ENCODE results near the gene SEPTIN1.
"Not testable (repeated sequence)": the region's sequence is repeated elsewhere in the genome, so short reads cannot be mapped to it uniquely, and the experiment has no call there.

The SEPTIN1 gene

DNA sequence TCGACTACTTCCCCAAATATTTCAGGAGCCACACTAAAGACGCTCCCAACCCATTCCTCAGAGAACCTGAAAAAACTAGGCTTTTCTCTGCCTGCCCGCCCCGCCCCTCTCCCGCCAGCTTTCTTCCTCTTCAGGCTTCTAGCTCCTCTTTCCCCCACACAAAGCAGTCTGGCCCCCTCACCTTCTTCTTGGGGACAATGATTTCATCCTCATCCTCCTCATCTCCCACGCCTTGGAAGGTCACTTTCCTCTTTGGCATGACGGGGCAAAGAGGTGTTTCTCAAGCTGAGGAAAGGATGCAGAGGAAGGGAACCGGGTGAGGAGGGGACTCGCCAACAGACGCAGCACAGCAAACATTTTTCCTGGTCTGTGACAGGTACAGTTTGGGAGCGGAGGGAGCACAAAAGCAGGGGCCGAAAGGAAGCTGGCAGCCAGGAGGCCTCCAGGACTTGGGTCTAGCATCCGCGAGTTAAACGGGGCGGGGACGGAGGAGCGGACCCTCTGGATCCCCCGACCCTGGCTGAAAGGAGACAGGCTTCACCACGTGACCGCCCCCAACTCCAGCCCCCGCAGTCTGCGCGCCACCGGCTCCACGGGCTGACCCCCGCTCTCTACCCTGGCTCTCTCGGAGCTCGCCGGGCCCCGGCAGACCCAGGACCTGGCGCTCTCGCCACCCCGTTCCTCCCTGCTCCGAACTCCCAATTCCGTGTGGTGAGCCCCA is 27.8 kb downstream of the SEPTIN1 start:
- Histone ChIP-seq H3K4me3 (peak overlapping the region; percentile 97), H3K36me3 (replicated peaks) (peaks cover 48% of the 10 kb centered on the region), H3K27me3 (ENCODE audit: low read depth) (no peaks in the 10 kb centered on the region), H3K4me1 (peaks cover 12% of the 10 kb centered on the region), H3K9me3 (no peaks in the 10 kb centered on the region)
- DNase-seq (ENCODE audit: low spot score in 2 of 2): peak in 1 of 2 experiments; percentile 46
- in situ Hi-C loops (cut with MboI; ENCODE audit: low sequenced_read_pairs): no loop called here

DNA sequence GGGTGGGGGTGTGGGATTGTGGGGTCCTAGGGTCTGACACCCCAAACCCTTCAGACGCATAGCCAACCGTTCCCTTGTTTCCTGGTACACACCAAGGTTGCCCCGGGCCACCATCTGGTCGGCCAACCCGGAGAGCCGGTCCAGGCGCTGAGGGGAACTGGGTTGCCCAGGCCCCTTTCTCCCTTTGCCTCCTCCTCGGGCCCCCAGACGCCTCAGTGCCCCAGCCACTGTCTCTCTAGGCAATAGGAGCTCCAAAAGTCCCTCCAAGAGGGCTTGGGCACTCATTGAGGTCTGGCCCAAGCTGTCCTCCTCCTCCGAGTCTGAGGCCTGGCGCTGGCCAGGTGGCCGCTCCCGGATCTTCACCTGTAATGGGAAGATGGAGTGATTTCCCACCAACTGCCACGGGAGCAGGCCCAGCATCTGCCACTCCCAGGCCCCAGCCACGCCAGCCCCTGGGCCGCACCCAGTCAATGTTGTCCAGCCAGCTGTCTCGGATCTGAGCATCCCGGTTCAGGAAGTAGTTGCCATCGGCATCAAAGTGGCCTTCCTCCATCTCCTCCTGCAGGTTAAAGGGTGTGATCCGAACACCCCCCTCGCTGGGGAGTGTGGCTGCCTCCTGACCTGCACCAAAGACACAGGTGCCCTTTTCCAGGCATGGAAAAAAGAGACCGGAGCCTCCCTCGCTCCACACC is 28.8 kb downstream of the SEPTIN1 start:
- DNase-seq (ENCODE audit: low spot score in 2 of 2): no peak
- Histone ChIP-seq H3K4me1 (peaks cover 12% of the 10 kb centered on the region), H3K9me3 (no peaks in the 10 kb centered on the region), H3K4me3 (peak overlapping the region; percentile 97; the same call in 1 of the 2 replicates), H3K36me3 (replicated peaks) (peaks cover 48% of the 10 kb centered on the region), H3K27me3 (ENCODE audit: low read depth) (no peaks in the 10 kb centered on the region)
- in situ Hi-C loops (cut with MboI; ENCODE audit: low sequenced_read_pairs): no loop called here

DNA sequence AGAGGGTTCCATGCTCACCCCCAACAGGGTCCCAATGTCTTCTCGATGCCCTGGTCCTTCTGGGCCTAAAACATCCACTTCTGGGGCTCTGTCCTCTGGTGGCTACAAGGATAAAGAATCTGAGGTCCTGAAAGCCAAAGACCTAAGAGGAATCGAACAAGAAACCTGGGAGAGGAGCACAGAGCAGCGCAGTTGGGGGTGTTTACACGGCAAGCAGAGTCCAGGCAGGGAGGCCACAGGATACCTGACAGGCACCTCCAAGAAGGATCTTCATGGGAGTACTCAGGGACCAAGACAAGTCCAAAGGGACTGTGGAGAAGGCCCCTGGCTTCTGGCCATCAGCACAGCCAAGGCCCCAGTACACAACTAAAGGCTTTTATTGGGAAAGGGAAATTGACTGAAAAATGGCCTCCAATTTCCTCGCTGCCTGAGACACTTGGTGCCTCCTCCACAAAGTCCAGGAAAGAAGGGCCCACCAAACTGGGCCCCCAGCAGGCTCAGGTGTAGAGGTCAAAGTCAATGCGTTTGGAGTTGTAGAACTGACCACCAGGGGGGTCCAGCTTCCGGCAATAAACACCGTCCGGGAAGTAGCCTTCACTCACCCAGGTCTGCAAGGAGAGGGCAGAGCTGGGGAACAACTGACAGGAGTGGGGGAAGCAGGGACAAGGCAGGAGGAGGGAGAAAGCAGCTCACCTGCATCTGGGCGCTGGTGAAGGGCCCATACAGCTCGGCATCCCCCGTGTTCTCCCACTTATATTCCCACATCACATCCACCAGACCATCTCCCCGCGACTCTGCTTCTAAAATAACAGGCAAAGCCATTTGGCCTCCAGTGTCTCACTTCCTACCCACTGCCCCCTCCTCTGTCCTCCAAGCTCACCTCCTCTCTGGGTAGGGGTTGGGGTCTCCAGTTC is 29.6 kb downstream of the SEPTIN1 start:
- peaks cover 45% of the 10 kb centered on the region for H3K36me3 ChIP-seq (replicated peaks)
- H3K9me3 ChIP-seq: no peaks in the 10 kb centered on the region
- H3K27me3 ChIP-seq (ENCODE audit: low read depth): no peaks in the 10 kb centered on the region
- no peak for DNase-seq (ENCODE audit: low spot score in 2 of 2)
- in situ Hi-C loops (cut with MboI; ENCODE audit: low sequenced_read_pairs): no loop called here
- no peak overlapping the region for H3K4me3 ChIP-seq
- H3K4me1 ChIP-seq: peaks cover 12% of the 10 kb centered on the region

DNA sequence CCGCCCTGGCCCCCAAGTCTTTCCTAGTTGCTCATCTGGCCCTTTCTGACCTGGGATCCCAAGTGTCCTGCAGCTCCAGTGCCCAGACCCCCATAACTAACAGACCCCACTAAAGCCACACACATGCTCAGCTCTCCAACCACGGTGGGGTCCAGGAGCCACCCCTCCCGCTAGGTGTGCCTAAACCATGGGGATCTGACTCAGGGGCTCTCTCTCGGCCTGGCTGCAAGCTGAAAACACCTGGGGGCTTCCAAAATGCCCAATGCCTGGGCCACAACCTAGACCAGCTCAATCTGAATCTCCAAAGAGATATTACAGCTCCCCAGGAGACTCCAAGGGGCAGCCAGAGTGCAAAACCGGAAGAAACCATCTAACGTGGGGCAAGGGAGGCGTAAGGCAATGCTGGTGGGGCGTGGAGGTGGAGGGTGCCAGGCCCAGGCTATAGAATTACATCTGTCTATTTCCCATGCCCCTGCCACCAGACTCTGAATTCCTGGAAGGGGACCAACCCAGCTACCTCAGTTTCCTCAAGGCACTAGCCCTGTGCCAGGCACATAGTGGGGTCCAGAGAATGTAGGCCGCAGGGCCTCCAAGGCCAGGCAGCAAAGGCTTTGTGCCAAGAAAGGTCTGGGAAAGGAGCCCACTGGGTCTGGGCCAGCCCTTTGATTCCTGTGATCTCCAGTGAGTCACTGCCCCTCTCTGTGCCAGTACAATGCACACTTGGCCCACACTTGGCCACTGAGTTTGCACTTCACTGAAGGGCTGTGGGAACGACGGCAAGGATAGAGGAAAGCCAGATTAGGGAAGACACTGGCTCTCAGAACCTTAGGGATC is 30.6 kb downstream of the SEPTIN1 start:
- no peak overlapping the region for H3K4me3 ChIP-seq
- in situ Hi-C loops (cut with MboI; ENCODE audit: low sequenced_read_pairs): no loop called here
- H3K36me3 ChIP-seq (replicated peaks): peaks cover 39% of the 10 kb centered on the region
- H3K4me1 ChIP-seq: peaks cover 12% of the 10 kb centered on the region
- DNase-seq (ENCODE audit: low spot score in 2 of 2): no peak
- no peaks in the 10 kb centered on the region for H3K27me3 ChIP-seq (ENCODE audit: low read depth)
- no peaks in the 10 kb centered on the region for H3K9me3 ChIP-seq

DNA sequence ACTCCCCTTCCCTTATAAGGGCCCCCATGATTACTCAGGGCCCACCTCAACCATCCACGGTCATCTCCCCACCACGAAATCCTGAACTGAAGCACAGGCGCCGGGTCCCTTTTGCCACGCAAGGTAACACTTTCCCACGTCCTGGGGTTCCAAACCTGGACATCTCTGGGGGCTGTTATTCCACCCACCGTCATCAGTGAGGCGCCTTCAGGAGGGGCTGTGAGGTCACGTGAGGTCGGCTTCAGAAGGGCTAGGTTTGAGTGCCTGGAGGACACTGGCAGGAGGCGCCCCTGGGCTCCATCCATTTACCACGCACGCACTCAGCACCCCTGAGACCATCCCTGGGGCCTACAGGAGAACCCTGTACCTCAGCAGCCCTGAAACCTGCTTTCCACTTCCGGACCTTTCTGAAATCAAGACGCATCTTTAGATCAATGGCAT is 31.3 kb downstream of the SEPTIN1 start:
- in situ Hi-C loops (cut with MboI; ENCODE audit: low sequenced_read_pairs): no loop called here
- DNase-seq (ENCODE audit: low spot score in 2 of 2): no peak
- Histone ChIP-seq H3K27me3 (ENCODE audit: low read depth) (no peaks in the 10 kb centered on the region), H3K36me3 (replicated peaks) (peaks cover 39% of the 10 kb centered on the region), H3K4me1 (peaks cover 8% of the 10 kb centered on the region), H3K9me3 (no peaks in the 10 kb centered on the region), H3K4me3 (no peak overlapping the region)

DNA sequence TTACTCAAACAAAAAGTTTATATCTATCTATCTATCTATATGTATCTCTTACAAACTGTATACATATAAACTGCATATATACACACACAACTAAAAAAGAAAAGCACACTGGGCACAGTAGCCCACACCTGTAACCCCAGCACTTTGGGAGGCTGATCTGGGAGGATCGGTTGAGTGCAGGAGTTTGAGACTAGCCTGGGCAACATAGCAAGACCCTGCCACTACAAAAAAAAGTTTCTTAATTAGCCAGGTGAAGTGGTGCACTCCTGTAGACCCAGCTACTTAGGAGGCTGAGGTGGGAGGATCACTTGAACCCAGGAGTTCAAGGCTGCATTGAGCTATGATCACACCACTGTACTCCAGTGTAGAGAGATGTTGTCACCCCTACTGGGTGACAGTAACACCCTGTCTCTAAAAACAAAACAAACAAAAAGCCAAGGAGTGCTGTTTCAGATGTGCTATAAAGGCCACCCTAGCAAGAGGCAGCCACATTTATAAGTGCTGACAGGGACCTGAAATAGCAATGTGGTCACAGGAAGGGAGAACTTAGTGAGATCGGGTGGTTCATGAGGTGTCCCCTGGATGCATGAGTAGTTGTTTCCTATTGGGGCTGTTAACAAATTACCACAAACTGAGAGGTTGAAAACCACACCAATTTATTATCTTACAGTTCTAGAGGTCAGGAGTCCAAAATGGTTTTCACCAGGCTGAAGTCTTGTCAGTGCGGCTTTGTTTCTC is 32.1 kb downstream of the SEPTIN1 start:
- peaks cover 5% of the 10 kb centered on the region for H3K4me1 ChIP-seq
- no peaks in the 10 kb centered on the region for H3K27me3 ChIP-seq (ENCODE audit: low read depth)
- DNase-seq (ENCODE audit: low spot score in 2 of 2): no peak
- H3K4me3 ChIP-seq: no peak overlapping the region
- in situ Hi-C loops (cut with MboI; ENCODE audit: low sequenced_read_pairs): no loop called here
- peaks cover 39% of the 10 kb centered on the region for H3K36me3 ChIP-seq (replicated peaks)
- H3K9me3 ChIP-seq: no peaks in the 10 kb centered on the region

DNA sequence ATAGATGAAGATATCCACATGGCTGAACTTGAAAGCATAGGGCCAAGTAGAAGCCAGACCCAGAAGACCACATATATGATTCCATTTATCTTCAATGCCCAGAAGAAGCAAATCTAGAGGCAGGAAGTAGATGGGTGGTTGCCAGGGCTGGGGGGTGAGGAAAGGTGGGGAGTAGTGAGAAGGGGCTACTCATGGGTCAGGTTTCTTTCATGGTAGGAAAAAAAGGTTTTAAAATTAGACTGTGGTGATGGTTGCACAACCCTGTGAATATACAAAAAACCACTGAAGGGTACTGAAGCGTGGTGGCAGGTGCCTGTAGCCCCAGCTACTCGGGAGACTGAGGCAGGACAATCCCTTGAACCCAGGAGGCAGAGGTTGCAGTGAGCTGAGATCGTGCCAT is 32.7 kb downstream of the SEPTIN1 start:
- in situ Hi-C loops (cut with MboI; ENCODE audit: low sequenced_read_pairs): no loop called here
- Histone ChIP-seq H3K4me1 (peaks cover 5% of the 10 kb centered on the region), H3K27me3 (ENCODE audit: low read depth) (no peaks in the 10 kb centered on the region), H3K4me3 (no peak overlapping the region), H3K36me3 (replicated peaks) (peaks cover 39% of the 10 kb centered on the region), H3K9me3 (no peaks in the 10 kb centered on the region)
- no peak for DNase-seq (ENCODE audit: low spot score in 2 of 2)

DNA sequence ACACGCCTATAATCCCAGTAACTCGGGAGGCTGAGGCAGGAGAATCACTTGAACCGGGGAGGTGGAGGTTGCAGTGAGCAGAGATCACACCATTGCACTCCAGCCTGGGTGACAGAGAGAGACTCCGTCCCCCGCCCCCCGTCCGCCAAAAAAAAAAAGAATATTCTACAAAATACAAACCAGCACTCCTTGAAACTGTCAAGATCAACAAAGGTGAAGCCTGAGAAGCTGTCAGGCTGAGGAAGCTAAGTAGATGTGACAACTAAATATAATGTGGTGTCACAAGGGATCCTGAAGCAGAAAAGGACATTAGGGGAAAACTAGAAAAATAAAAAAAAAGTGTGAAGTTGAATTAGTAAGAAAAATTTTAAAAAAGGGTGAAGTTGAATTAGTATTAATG is 33.4 kb downstream of the SEPTIN1 start:
- Histone ChIP-seq H3K4me3 (no peak overlapping the region), H3K9me3 (no peaks in the 10 kb centered on the region), H3K27me3 (ENCODE audit: low read depth) (no peaks in the 10 kb centered on the region), H3K4me1 (peaks cover 1% of the 10 kb centered on the region), H3K36me3 (replicated peaks) (peaks cover 38% of the 10 kb centered on the region)
- in situ Hi-C loops (cut with MboI; ENCODE audit: low sequenced_read_pairs): no loop called here
- no peak for DNase-seq (ENCODE audit: low spot score in 2 of 2)

DNA sequence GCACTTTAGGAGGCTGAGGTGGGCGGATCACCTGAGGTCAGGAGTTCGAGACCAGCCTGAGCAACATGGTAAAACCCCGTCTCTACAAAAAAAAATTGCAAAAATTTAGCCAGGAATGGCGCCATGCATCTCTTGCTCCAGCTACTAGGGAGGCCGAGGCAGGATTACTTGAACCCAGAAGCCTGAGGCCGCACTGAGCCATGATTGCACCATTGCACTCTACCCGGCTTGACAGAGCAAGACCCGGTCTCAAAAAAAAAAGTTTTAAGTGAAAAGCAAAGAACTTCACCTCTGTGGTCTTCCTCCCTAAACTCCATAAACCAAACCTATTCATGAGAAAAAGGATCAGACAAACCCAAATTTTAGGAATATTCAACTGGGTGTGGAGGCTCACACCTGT is 34.2 kb downstream of the SEPTIN1 start:
- no peak for DNase-seq (ENCODE audit: low spot score in 2 of 2)

DNA sequence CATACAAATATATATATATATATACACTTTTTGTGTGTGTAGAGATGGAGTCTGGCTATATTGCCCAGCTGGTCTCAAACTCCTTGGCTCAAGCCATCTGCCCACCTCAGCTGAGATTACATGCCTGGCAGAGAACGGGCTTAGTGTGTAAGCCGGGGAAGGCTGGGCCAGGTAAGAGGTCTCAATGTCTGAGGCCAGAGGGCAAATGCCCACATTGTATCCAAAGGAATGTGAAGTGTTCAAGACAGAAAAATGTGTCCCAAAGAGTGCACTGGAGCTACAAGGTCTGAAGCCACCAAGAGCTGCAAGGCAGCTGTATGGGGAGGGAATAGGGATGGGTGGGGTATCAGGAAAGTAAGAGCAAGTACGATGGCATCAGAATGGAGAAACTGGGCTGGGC is 36.1 kb downstream of the SEPTIN1 start:
- Histone ChIP-seq H3K4me3 (no peak overlapping the region), H3K36me3 (replicated peaks) (peaks cover 12% of the 10 kb centered on the region), H3K4me1 (no peaks in the 10 kb centered on the region), H3K9me3 (no peaks in the 10 kb centered on the region), H3K27me3 (ENCODE audit: low read depth) (no peaks in the 10 kb centered on the region)
- DNase-seq (ENCODE audit: low spot score in 2 of 2): no peak
- in situ Hi-C loops (cut with MboI; ENCODE audit: low sequenced_read_pairs): no loop called here

More for the DNA sequence above, 34.2 kb downstream of the SEPTIN1 start:
- in situ Hi-C loops (cut with MboI; ENCODE audit: low sequenced_read_pairs): no loop called here
- Histone ChIP-seq H3K9me3 (no peaks in the 10 kb centered on the region), H3K4me3 (no peak overlapping the region), H3K36me3 (replicated peaks) (peaks cover 30% of the 10 kb centered on the region), H3K4me1 (no peaks in the 10 kb centered on the region), H3K27me3 (ENCODE audit: low read depth) (no peaks in the 10 kb centered on the region)

DNA sequence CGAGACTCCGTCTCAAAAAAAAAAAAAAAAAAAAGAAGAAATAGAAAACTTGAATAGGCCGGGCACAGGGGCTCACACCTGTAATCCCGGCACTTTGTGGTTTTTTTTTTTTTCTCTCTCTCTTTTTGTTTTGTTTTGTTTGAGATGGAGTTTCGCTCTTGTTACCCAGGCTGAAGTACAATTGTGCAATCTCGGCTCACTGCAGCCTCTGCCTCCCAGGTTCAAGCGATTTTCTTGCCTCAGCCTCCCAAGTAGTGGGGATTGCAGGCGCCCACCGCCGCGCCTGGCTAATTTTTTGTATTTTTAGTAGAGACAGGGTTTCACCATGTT is 38.9 kb downstream of the SEPTIN1 start:
- H3K36me3 ChIP-seq (replicated peaks); H3K4me1 ChIP-seq; DNase-seq (ENCODE audit: low spot score in 2 of 2); H3K4me3 ChIP-seq; H3K27me3 ChIP-seq (ENCODE audit: low read depth); in situ Hi-C loops (cut with MboI; ENCODE audit: low sequenced_read_pairs); H3K9me3 ChIP-seq: not testable (repeated sequence)

DNA sequence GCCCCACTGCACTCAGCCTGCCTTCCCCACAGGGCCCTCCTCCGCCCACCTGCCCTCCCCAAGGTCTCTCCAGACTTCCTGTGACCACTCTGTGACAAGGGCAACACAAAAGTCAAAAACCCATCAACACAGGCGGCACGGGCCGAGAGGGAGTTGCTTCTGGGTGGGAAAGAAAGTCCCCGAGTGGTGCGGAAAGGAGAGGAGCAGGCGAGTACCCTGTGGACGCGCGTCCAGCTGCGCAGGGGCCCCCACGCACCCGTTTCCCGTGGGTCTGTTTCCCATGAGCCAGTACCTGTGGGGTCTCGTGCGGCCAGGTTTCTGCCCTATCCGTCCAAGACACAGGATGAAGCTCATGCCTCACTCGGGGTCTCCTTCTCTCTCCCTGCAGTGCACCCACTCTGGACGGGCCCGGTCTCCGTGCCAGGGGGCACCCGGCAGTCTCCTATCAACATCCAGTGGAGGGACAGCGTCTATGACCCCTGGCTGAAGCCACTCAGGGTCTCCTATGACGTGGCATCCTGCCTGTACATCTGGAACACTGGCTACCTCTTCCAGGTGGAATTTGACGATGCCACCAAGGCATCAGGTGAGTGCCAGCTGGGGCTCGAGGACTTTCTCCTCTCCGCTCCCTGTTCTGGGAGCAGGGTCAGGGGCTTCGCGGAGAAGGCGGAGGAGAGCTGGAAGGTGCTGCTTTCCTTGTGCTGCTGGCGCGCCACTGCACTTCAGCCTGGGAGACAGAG is 39.4 kb downstream of the SEPTIN1 start:
- Histone ChIP-seq H3K9me3 (no peaks in the 10 kb centered on the region), H3K27me3 (ENCODE audit: low read depth) (no peaks in the 10 kb centered on the region), H3K36me3 (replicated peaks) (no peaks in the 10 kb centered on the region), H3K4me1 (no peaks in the 10 kb centered on the region), H3K4me3 (no peak overlapping the region)
- no peak for DNase-seq (ENCODE audit: low spot score in 2 of 2)
- in situ Hi-C loops (cut with MboI; ENCODE audit: low sequenced_read_pairs): no loop called here
